Measurements from ENCODE around the gene NDUFS8. TPM values are rescaled to one million over a fixed set of nuclear protein-coding genes. Genes with fewer than 3 reads are reported as not detected.

NDUFS8 gene
- total and polyA plus RNA-seq, 2 donors (not counting 1 experiment from before 2014, with no cell fraction given): 73.9 to 84.6 TPM

DNA sequence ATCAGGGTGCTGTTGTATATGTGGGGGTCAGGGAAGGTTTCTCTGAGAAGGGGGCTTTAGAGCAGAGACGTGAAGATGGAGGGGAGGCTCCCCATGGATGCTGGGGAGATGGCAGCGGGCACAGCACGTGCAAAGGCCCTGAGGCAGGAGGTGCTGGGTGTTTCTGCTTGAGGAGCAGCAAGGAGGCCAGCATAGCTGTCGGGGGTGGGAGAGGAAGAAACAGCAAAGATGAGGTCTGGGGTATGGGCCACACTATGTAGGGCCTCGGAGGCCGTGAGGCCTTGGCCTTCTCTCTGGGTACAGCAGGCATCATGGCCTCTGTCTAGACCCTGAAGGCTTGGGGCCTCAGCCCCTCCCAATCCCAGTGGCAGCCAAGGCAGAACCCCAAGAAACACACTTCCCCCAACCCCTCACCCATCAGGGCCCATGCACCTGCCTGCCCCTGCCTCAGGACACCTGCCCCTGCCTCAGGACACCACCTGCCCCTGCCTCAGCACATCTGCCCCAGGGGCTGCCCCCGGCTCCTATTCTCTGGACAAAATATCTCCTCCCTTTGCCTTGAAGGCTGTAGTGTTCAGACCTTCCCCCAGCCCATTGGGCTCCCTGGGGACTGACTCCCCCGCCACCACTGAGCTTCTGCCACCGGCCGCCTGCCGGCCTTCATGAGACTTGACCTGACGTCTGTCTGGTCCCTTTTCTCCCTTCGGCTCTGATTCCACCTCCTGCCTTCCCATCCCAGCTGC is 14.1 kb upstream of the NDUFS8 start:
- H3K4me3 Mint-ChIP-seq: no peak overlapping the region
- no peak overlapping the region for H3K4me2 ChIP-seq (replicated peaks; ENCODE audit: low read depth, low read length, poor library complexity, severe bottlenecking)

More for the DNA sequence above, 14.1 kb upstream of the NDUFS8 start:
- Histone ChIP-seq H3K36me3 (replicated peaks in 1 of 2; ENCODE audit: control extremely low read depth in 1 of 2, control insufficient read depth in 1 of 2, extremely low read depth in 1 of 2, insufficient read depth in 2 of 2, low read length in 1 of 2) (no peaks in the 10 kb centered on the region), H3K27me3 (replicated peaks in 1 of 4; ENCODE audit: control extremely low read depth in 1 of 4, control insufficient read depth in 3 of 4, insufficient read depth in 4 of 4, low read length in 3 of 4) (no peaks in the 10 kb centered on the region), H3K4me3 (ENCODE audit: control extremely low read depth in 1 of 5, extremely low read depth in 1 of 5, insufficient read depth in 1 of 5, low read depth in 2 of 5, low read length in 4 of 5) (no peak overlapping the region), H4K20me1 (ENCODE audit: control insufficient read depth, insufficient read depth, low read length, poor library complexity, severe bottlenecking) (no peaks in the 10 kb centered on the region), H3K9ac (ENCODE audit: low read length) (no peak overlapping the region), H3K79me2 (ENCODE audit: control insufficient read depth, insufficient read depth, low read length) (peaks cover 5% of the 10 kb centered on the region), H3K27ac (ENCODE audit: low read length in 2 of 2) (no peak overlapping the region), H2AFZ (ENCODE audit: insufficient read depth, low read depth, low read length, poor library complexity, severe bottlenecking) (no peak overlapping the region), H3K4me1 (ENCODE audit: control insufficient read depth in 2 of 2, insufficient read depth in 2 of 2, low read length in 2 of 2) (peaks cover 1 to 2% of the 10 kb centered on the region in 2 donors), H3K9me3 (ENCODE audit: control extremely low read depth in 1 of 3, control insufficient read depth in 2 of 3, insufficient read depth in 1 of 3, low read length in 2 of 3) (no peaks in the 10 kb centered on the region)
- ATAC-seq (ENCODE audit: low read depth): no peak
- DNase-seq: no peak
- Mint-ChIP-seq H3K27ac (no peak overlapping the region), H3K4me1 (peaks cover 4% of the 10 kb centered on the region), H3K27me3 (peaks cover 6% of the 10 kb centered on the region), H3K9me3 (ENCODE audit: insufficient read depth) (no peaks in the 10 kb centered on the region)
- POLR2A ChIA-PET: no interaction called here
- CTCF ChIA-PET: no interaction called here
- TF ChIP-seq, protein P1, sequence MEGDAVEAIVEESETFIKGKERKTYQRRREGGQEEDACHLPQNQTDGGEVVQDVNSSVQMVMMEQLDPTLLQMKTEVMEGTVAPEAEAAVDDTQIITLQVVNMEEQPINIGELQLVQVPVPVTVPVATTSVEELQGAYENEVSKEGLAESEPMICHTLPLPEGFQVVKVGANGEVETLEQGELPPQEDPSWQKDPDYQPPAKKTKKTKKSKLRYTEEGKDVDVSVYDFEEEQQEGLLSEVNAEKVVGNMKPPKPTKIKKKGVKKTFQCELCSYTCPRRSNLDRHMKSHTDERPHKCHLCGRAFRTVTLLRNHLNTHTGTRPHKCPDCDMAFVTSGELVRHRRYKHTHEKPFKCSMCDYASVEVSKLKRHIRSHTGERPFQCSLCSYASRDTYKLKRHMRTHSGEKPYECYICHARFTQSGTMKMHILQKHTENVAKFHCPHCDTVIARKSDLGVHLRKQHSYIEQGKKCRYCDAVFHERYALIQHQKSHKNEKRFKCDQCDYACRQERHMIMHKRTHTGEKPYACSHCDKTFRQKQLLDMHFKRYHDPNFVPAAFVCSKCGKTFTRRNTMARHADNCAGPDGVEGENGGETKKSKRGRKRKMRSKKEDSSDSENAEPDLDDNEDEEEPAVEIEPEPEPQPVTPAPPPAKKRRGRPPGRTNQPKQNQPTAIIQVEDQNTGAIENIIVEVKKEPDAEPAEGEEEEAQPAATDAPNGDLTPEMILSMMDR (IDR thresholded peaks at IDR 0.05): no peak
- no peak for TF ChIP-seq EZH2 (IDR thresholded peaks at IDR 0.05; ENCODE audit: borderline replicate concordance, insufficient read depth, low read depth, low read length, poor library complexity, severe bottlenecking)
- intact Hi-C loops (cut with micrococcal nuclease): no loop called here
- WGBS (ENCODE audit: insufficient coverage): 87% methylated on average over 13 of the region's 13 CpGs

Measured in B cell (primary cell).